ENCODE measurements around the gene ZNF582.

The ZNF582 gene

DNA sequence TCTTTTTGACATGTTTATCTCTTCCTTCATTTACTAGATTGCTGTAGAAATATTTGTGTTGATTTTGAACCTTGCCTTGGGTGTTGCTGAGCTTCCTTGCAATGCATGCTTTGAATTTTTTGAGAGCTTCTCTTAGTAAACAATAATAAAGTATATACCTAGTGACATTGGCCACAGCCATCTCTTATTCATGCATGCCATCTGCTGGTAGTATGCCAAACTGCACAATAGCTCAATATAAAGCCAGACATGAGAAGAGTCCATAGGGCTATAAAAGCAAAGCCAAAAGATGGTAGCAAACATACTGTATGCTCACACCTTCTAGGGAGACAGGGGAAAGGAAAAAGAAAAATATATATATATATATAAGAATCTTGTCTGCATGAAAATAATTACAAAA lies 59.8 kb downstream of the ZNF582 start:
- no peaks in the 10 kb centered on the region for H4K20me1 ChIP-seq
- no peaks in the 10 kb centered on the region for H3K27me3 ChIP-seq
- H3K27ac ChIP-seq = no peak overlapping the region
- no peak overlapping the region for H3K4me3 ChIP-seq
- H3K9ac ChIP-seq = no peak overlapping the region
- no peaks in the 10 kb centered on the region for H3K36me3 ChIP-seq
- TF ChIP-seq Cebpa-rat (IDR thresholded peaks at IDR 0.05) = no peak
- H3K4me1 ChIP-seq = no peaks in the 10 kb centered on the region
- H3K4me2 ChIP-seq = no peak overlapping the region
- H3K9me3 ChIP-seq (replicated peaks in 1 of 11) = peaks cover 0 to 9% (median 3%) of the 10 kb centered on the region in 11 experiments; a peak in 10 of 22 replicates

Measured in BLaER1 treated with 17β-estradiol and CSF1 and Interleukin-3, amounts not matched to agents 10 nM and 100 nM (cell line).